HCT116 (cell line): ENCODE results near the gene HOXB3. TPM values are rescaled to one million over a fixed set of nuclear protein-coding genes. Genes with fewer than 3 reads are reported as not detected.

Experiments
- ATAC-seq: fragments of 200-7000 bp; cut with Tn5 transposase; 2 replicates; pipeline ENCODE4 v1.9.1; 2020; ENCODE audit warnings: mild to moderate bottlenecking, moderate library complexity
- BruUV-seq: library from RNA; stranded (reverse); fragments of 400-500 nt; replicated peaks from 2 replicates; lab custom pipeline; 2021; lab: Mats Ljungman, UMichigan
- CTCF ChIA-PET: fragments of 300-600 bp; sonication (Branson Sonifier 250); formaldehyde crosslinking; loops from one replicate; lab custom pipeline; 2021; ENCODE audit warnings: antibody characterized with exemption; lab: Charles Lee
- POLR2A ChIA-PET: fragments of 300-600, 350-600 bp; sonication (Branson Sonifier 250); formaldehyde crosslinking; loops from one replicate; lab custom pipeline; 2021; ENCODE audit warnings: antibody characterized with exemption; lab: Charles Lee
- RAD21 ChIA-PET, 2 experiments: fragments of 300-600 bp; sonication (Branson Sonifier 250); formaldehyde crosslinking; loops; one replicate each; lab custom pipeline; 2023; ENCODE audit warnings: low total read pairs in 2 of 2; ENCODE audit not compliant: uncharacterized antibody in 2 of 2, unreplicated experiment in 2 of 2, low non-redundant PET in 1 of 2; lab: Charles Lee
- DNase-seq: peaks from one replicate; pipeline ENCODE4 v3.0.0-alpha.2; 2010; ENCODE audit warnings: low read depth, low spot score
- H2AFZ ChIP-seq: fragments of 200-600 bp; shearing (Covaris generic), sonication (generic); 2 replicates; pipeline ENCODE4 v1.6.1; 2017; ENCODE audit warnings: low read depth, mixed run types, mixed read lengths, antibody characterized with exemption, low read length; ENCODE audit not compliant: poor library complexity, severe bottlenecking
- H3K27ac ChIP-seq: 2 replicates; pipeline ENCODE4 v1.5.1; 2012; ENCODE audit warnings: low read depth, low read length
- H3K27me3 ChIP-seq: fragments of 200-600 bp; sonication (generic); 2 replicates; pipeline ENCODE4 v1.6.1; 2016; ENCODE audit warnings: mixed run types, low read length, mixed read lengths; ENCODE audit not compliant: insufficient read depth
- H3K36me3 ChIP-seq, 2 experiments: fragments of 200-500 bp in 1 of 2; fragments of 200-600 bp in 1 of 2; sonication (Bioruptor generic) in 1 of 2; sonication (generic) in 1 of 2; 2 replicates each; pipeline versions ENCODE4 v1.5.1 to v1.6.1; 2014 to 2016; ENCODE audit warnings: low read length in 2 of 2, inconsistent platforms in 1 of 2, mixed read lengths in 1 of 2, mixed run types in 1 of 2; ENCODE audit not compliant: insufficient read depth in 2 of 2, control insufficient read depth in 1 of 2
- H3K4me1 ChIP-seq, 2 experiments: fragments of 200-600 bp in 1 of 2; sonication (generic) in 1 of 2; 2 replicates each; pipeline versions ENCODE4 v1.5.1 to v1.6.1; 2012 to 2017; ENCODE audit warnings: low read length in 2 of 2, inconsistent platforms in 1 of 2, mild to moderate bottlenecking in 1 of 2, mixed read lengths in 1 of 2, mixed run types in 1 of 2, moderate library complexity in 1 of 2; ENCODE audit not compliant: insufficient read depth in 2 of 2, control insufficient read depth in 1 of 2
- H3K4me2 ChIP-seq: fragments of 200-600 bp; sonication (generic); 2 replicates; pipeline ENCODE4 v1.6.1; 2017; ENCODE audit warnings: mixed run types, low read length, mixed read lengths
- H3K4me3 ChIP-seq, 2 experiments: fragments of 200-600 bp in 1 of 2; sonication (generic) in 1 of 2; replicated peaks in 1 of 2; 2 replicates each; pipeline ENCODE4 v1.5.1; 2011 to 2016; ENCODE audit warnings: low read length in 2 of 2, control low read depth in 1 of 2, low read depth in 1 of 2, mild to moderate bottlenecking in 1 of 2, mixed read lengths in 1 of 2, mixed run types in 1 of 2
- H3K79me2 ChIP-seq: fragments of 200-600 bp; sonication (generic); 2 replicates; pipeline ENCODE4 v1.6.1; 2017; ENCODE audit warnings: mild to moderate bottlenecking, mixed run types, low read length, moderate library complexity, mixed read lengths; ENCODE audit not compliant: insufficient read depth
- H3K9ac ChIP-seq: fragments of 200-600 bp; sonication (generic); 2 replicates; pipeline ENCODE4 v1.6.1; 2016; ENCODE audit warnings: low read length, mixed read lengths
- H3K9me2 ChIP-seq: fragments of 200-600 bp; sonication (generic), shearing (Covaris generic); 2 replicates; pipeline ENCODE4 v1.6.1; 2017; ENCODE audit warnings: mixed run types, mild to moderate bottlenecking, moderate library complexity; ENCODE audit not compliant: insufficient read depth
- H3K9me3 ChIP-seq, 2 experiments: fragments of 200-500 bp in 1 of 2; fragments of 200-600 bp in 1 of 2; sonication (Bioruptor generic) in 1 of 2; sonication (generic) in 1 of 2; 2 replicates each; pipeline ENCODE4 v1.6.1; 2014 to 2017; ENCODE audit warnings: low read length in 2 of 2, mixed read lengths in 2 of 2, inconsistent platforms in 1 of 2, low read depth in 1 of 2, mild to moderate bottlenecking in 1 of 2, mixed run types in 1 of 2, moderate library complexity in 1 of 2; ENCODE audit not compliant: control insufficient read depth in 1 of 2, insufficient read depth in 1 of 2
- H4K20me1 ChIP-seq: fragments of 200-600 bp; sonication (generic), shearing (Covaris generic); 2 replicates; pipeline ENCODE4 v1.6.1; 2017; ENCODE audit warnings: mixed run types, mild to moderate bottlenecking, moderate library complexity; ENCODE audit not compliant: insufficient read depth
- CBX3 ChIP-seq: IDR thresholded peaks from 2 replicates; pipeline ENCODE4 v1.6.1; 2012; ENCODE audit warnings: low read depth
- CTCF ChIP-seq, 3 experiments: fragments of 200-600 bp in 1 of 3; sonication (generic) in 1 of 3; IDR thresholded peaks in 2 of 3; conservative IDR thresholded peaks in 1 of 3; 2 replicates each; pipeline ENCODE4 v1.5.1; 2012 to 2017; ENCODE audit warnings: low read depth in 2 of 3, low read length in 2 of 3, antibody characterized with exemption in 1 of 3, borderline replicate concordance in 1 of 3, control low read depth in 1 of 3, mild to moderate bottlenecking in 1 of 3, mixed read lengths in 1 of 3, mixed run types in 1 of 3, moderate library complexity in 1 of 3; ENCODE audit not compliant: insufficient read depth in 1 of 3
- EGR1 ChIP-seq: IDR thresholded peaks from 2 replicates; pipeline ENCODE4 v1.6.1; 2012; ENCODE audit warnings: low read depth
- ELF1 ChIP-seq: IDR thresholded peaks from 2 replicates; pipeline ENCODE4 v1.6.1; 2012; ENCODE audit warnings: low read depth, borderline replicate concordance
- EZH2 ChIP-seq: fragments of 200-600 bp; sonication (generic); IDR thresholded peaks from 2 replicates; pipeline ENCODE4 v1.6.1; 2017; ENCODE audit warnings: antibody characterized with exemption, mixed run types
- EZH2phosphoT487 ChIP-seq: fragments of 200-600 bp; IDR thresholded peaks from 2 replicates; pipeline ENCODE4 v1.6.1; 2018; ENCODE audit warnings: antibody characterized with exemption, borderline replicate concordance
- JUND ChIP-seq: IDR thresholded peaks from 2 replicates; pipeline ENCODE4 v1.6.1; 2012
- MAX ChIP-seq: IDR thresholded peaks from 2 replicates; pipeline ENCODE4 v1.6.1; 2012
- POLR2A ChIP-seq: IDR thresholded peaks from 2 replicates; pipeline ENCODE4 v1.7.0; 2011; ENCODE audit warnings: borderline replicate concordance; ENCODE audit not compliant: insufficient read depth, insufficient read length; ENCODE audit errors: extremely low read depth
- RAD21 ChIP-seq: IDR thresholded peaks from 2 replicates; pipeline ENCODE4 v1.6.1; 2012; ENCODE audit warnings: low read depth, mild to moderate bottlenecking
- SRF ChIP-seq: IDR thresholded peaks from 2 replicates; pipeline ENCODE4 v1.6.1; 2012; ENCODE audit warnings: low read depth
- ZBTB33 ChIP-seq: IDR thresholded peaks from 2 replicates; pipeline ENCODE4 v1.6.1; 2011; ENCODE audit warnings: mild to moderate bottlenecking, low read length, moderate library complexity; ENCODE audit not compliant: insufficient replicate concordance; ENCODE audit errors: extremely low read depth
- ZNF274 ChIP-seq: fragments of 200-500 bp; sonication (Bioruptor generic); IDR thresholded peaks from 2 replicates; pipeline ENCODE4 v1.6.1; 2014; ENCODE audit warnings: mild to moderate bottlenecking, low read depth, low read length, inconsistent platforms
- intact Hi-C: fragments of 100-400 bp; cut with micrococcal nuclease; formaldehyde crosslinking; loops from 2 replicates; pipeline ENCODE4 v1.10.0; 2022
- total RNA-seq: library from RNA; stranded (reverse); gene quantifications from one replicate; pipeline ENCODE4 v1.2.1, GENCODE V29; 2021; ENCODE audit not compliant: unreplicated experiment
- TF ChIP-seq, protein P1 (sequence below): IDR thresholded peaks from 2 replicates; pipeline ENCODE4 v1.6.1; 2012

Gene HOXB3
- total RNA-seq, 1 experiment from 2014 or later: 19.8 TPM

DNA sequence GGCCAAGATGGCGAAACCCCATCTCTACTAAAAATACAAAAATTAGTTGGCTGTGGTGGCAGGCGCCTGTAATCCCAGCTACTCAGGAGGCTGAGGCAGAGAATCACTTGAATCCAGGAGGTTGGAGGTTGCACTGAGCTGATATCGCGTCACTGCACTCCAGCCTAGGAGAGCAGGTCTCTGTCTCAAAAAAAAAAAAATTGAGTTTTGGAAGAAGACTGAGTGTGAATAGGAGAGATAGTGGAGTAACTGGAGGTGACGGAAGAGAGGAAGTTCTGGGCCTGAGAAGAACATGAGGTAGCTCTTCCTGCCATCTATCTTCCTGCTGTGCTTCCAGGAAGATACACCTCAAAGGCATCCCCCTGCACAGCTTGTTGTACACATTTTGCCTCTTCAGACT, 70.6 kb downstream of the HOXB3 start:
- no peak overlapping the region for H3K4me3 ChIP-seq
- H2AFZ ChIP-seq: no peak overlapping the region
- TF ChIP-seq POLR2A (no peak), EZH2 (no peak)
- no peaks in the 10 kb centered on the region for H3K79me2 ChIP-seq
- CTCF ChIA-PET: no interaction called here
- POLR2A ChIA-PET: interaction anchor here (0.7 to 0.8 kb wide), 2 partner anchors 10 to 189 kb away, joined by 3 read pairs; no protein-coding TSS in a partner anchor
- H3K9ac ChIP-seq: no peak overlapping the region
- no peak overlapping the region for H3K27ac ChIP-seq
- no peaks in the 10 kb centered on the region for H3K9me3 ChIP-seq
- peaks cover 16% of the 10 kb centered on the region; the same call in 1 of the 2 replicates for H3K27me3 ChIP-seq
- no peaks in the 10 kb centered on the region for H3K9me2 ChIP-seq
- BruUV-seq: no TSS peak
- H3K36me3 ChIP-seq: no peaks in the 10 kb centered on the region
- DNase-seq (no peak), ATAC-seq (no peak)
- peaks cover 3 to 12% of the 10 kb centered on the region in 2 experiments; a peak in 3 of 4 replicates for H3K4me1 ChIP-seq
- no peak overlapping the region for H3K4me2 ChIP-seq
- no peaks in the 10 kb centered on the region for H4K20me1 ChIP-seq
- intact Hi-C loops: no loop called here
- RAD21 ChIA-PET: no interaction called here

DNA sequence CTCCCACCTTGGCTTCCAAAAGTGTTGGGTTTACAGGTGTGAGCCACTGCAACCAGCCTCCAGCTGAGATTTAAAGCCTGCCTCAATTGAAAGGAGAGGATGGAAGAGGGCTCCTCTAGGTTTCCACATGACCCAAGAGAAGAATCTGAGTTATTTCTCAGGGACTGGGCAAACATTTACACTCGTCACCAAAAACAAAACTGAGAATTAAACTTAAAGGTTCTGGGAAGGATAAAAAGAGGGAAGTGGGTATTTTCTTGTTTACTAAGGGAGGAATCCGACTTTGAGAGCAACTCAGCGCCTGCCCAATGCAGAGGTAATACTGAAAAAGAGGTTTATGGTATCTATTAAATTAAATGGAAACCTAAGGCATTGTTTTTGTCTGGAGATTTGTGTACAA, 72.6 kb downstream of the HOXB3 start:
- Histone ChIP-seq H2AFZ (no peak overlapping the region), H4K20me1 (no peaks in the 10 kb centered on the region), H3K27me3 (peaks cover 25% of the 10 kb centered on the region; the same call in 1 of the 2 replicates), H3K4me3 (no peak overlapping the region), H3K9ac (no peak overlapping the region), H3K9me2 (no peaks in the 10 kb centered on the region), H3K9me3 (no peaks in the 10 kb centered on the region), H3K27ac (no peak overlapping the region), H3K36me3 (no peaks in the 10 kb centered on the region), H3K4me1 (peaks cover 3 to 11% of the 10 kb centered on the region in 2 experiments; a peak in 3 of 4 replicates)
- ChIA-PET POLR2A (no interaction called here), CTCF (no interaction called here), RAD21 (no interaction called here)
- intact Hi-C loops: no loop called here
- no TSS peak for BruUV-seq
- no peak for ATAC-seq
- TF ChIP-seq ZNF274 (no peak), MAX (no peak), SRF (no peak), ELF1 (no peak), CBX3 (no peak), RAD21 (no peak), ZBTB33 (no peak), EZH2phosphoT487 (no peak), EGR1 (no peak), CTCF (IDR thresholded peaks at IDR 0.05 in 2 of 3, conservative IDR thresholded peaks at IDR 0.05 in 1 of 3; ENCODE audit: borderline replicate concordance in 1 of 3, insufficient read depth in 1 of 3, low read depth in 2 of 3, low read length in 2 of 3) (no peak), JUND (no peak), EZH2 (no peak), POLR2A (no peak)
- TF ChIP-seq, protein P1, sequence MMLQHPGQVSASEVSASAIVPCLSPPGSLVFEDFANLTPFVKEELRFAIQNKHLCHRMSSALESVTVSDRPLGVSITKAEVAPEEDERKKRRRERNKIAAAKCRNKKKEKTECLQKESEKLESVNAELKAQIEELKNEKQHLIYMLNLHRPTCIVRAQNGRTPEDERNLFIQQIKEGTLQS: no peak
- TF ChIP-seq, all 23 proteins: peak for 0
- no peak for DNase-seq
- Histone ChIP-seq H3K4me2 (no peak overlapping the region), H3K79me2 (no peaks in the 10 kb centered on the region)
